Renal cortex interstitium (tissue), 15 donors: ENCODE measurements around the gene IFNA14. TPM values are rescaled to one million over a fixed set of nuclear protein-coding genes. Genes with fewer than 3 reads are reported as not detected.
"Not testable (repeated sequence)": the region's sequence is repeated elsewhere in the genome, so short reads cannot be mapped to it uniquely, and the experiment has no call there.

Source experiments
- DNase-seq, 11 donors: peaks; one replicate each; pipeline ENCODE4 v3.0.0-alpha.2; 2013; ENCODE audit warnings: low read depth in 9 of 11, low spot score in 4 of 11; ENCODE audit errors: extremely low read depth in 1 of 11
- long read RNA-seq, 16 experiments: transcript quantifications; one replicate each; lab custom pipeline, GENCODE V29; 2026
- polyA plus RNA-seq, 3 donors: library from polyadenylated mRNA; unstranded; fragments of 120-200 nt; gene quantifications; one replicate each; pipeline ENCODE4 v1.2.1, GENCODE V29; 2013; ENCODE audit not compliant: insufficient read length in 3 of 3

Gene IFNA14
- not detected for polyA plus RNA-seq
- long read RNA-seq, donor 1 = 0 reads
- long read RNA-seq, donor 2 = 0 reads
- long read RNA-seq, donor 3 = 0 reads
- long read RNA-seq, donor 4 = 0 reads
- long read RNA-seq, donor 5 = 0 reads
- long read RNA-seq, donor 6 = 0 reads
- long read RNA-seq, donor 7 = 0 reads
- long read RNA-seq, donor 8 = 0 reads
- long read RNA-seq, donor 9 = 0 reads
- long read RNA-seq, donor 10 = 0 reads
- long read RNA-seq, donor 11 = 0 reads
- long read RNA-seq, donor 12 = 0 reads
- long read RNA-seq, donor 13 = 0 reads
- long read RNA-seq, donor 14 = 0 reads
- long read RNA-seq, donor 15 = 0 reads
- long read RNA-seq, donor 16 = 0 reads

DNA sequence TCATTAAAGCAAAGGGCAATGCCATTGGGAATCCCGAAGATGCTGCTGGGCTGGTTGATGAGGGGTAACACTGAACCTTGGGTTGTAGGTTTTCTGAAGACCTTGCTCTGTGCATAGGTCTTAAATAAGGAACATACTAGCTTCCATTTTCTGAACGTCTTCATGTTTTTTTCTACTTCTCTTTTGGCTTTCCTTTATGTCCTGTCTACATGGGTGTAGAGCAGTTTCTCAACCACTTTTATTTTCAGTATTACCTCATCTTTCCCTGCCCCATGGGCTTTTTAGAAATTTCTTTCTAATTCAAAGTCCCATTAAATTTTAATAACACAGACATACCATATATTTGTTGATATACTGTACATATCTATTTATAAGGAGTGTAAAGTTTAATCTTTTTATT lies at the start of gene IFNA14:
IFNA14 (minus strand) TSS at position 95 of the 400 bp plus-strand sequence; CDS start at position 25, 70 bp downstream.
- DNase-seq = no peak

DNA sequence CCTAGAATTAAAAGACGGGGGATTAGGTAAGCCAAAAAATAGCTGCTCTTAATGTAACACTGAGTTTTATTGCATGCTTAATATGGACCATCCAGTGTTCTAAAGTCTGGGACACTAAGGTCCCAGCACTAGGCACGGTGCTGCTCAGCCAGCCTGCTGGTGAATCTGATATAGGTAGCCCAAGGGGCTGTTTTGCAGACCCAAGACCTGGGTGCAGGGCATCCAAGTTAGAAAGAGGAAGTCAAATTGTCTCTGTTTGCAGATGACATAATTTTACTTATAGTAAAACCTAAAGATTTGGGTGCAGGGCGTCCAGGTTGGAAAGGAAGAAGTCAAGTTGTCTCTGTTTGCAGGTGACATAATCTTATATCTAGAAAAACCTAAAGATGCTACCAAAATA lies 47.5 kb upstream of the IFNA14 start:
- DNase-seq = no peak

DNA sequence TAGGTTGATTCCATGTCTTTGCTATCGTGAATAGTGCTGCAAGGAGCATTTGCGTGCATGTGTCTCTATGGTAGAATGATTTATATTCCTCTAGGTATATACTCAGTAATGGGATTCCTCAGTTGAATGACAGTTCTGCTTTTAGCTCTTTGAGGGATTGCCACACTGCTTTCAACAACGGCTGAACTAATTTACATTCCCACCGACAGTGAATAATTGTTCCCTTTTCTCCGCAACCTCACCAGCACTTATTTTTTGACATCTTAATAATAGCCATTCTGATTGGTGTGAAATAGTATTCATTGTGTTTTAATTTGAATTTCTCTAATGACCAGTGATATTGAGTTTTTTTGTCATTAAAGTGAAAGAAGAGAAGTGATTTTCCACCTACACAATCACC lies 46.9 kb upstream of the IFNA14 start:
- DNase-seq = no peak

DNA sequence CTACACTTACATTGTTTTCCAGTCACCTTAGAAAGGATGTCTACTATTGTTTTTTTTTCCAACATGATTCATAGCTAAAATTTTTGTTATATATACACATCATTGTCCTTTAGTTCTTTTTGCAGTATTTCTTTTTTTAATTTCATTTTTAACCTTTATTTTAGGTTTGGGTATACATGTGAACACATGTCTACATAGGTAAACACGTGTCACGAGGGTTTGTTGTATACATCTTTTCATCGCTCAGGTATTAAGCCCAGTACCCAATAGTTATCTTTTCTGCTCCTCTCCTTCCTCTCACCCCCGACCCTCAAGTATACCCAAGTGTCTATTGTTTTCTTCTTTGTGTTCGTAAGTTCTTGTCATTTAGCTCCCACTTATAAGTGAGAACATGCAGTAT lies 46.3 kb upstream of the IFNA14 start:
- no peak for DNase-seq

DNA sequence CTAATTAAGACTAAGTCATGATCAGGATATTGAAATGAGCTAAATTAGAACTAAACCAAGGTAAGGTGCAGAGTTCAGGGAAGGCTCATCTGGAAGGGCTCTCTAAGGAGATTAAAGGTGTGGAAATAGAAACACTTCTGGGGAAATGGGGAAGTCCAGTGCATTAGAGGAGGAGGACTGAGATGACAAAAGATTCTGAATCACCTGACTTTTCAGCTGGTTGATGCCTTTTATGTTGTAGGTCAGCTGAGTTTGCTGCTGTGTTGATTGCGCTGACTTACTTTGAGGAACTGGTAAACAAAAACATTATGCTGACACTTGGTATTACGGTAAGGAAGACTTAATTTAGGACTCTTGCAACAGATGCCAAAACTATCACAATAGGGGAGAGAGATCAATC lies 41.5 kb upstream of the IFNA14 start:
- DNase-seq = no peak

DNA sequence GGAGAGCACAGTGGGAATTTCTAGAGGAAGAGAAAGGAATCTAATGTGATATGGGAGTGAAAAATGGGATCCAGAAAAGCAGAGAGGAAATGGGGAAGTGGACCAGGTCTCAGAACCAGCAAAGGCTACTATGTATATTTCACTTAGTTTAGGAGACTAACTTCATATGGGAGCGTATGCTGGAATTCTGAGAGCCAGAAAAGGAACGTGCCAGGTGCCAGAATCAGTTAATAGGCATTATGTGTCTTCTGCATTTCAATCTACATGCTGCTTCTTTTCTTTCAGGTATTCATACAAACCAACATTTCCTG lies 28.5 kb upstream of the IFNA14 start:
- no peak for DNase-seq

DNA sequence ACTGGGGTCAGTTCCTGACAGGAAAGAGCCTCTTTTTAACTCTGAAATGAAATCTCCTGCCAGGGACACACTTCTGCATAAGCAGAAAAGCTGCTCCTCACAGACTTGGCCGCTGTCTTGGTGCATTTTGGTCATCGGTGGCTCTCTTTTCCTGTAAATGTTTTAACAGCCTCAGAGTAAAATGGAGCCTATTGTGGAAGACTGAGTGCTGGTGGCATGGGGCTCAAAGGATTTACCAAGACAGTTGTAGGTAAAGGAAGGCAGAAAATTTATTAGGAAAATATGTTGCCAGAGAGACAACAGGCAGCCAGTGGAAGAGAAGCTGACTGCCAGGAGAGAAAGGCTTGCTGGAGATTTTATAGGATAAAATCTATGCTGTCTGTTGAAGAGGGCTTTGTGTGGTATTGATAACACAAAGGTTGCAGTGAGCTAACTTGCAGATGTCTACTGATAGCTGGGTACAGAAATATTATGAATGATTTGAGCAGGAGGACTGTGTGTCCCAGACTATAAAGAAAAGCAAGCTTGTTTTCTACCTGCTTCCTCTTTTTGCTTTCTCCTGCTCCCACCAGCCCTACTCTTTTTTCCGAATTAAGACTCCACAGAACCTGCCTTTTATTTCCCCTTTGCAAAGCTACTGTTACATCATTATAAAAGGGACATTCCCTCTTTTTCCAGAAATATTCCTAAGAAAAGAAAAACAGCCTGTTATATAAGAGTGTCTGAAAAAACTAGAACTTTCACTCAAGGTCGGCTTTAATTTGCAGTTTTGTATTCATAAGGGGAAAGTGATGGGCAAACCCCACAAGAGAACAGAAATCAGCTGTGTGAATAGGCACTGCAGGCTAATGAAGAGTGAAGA lies 27.9 kb upstream of the IFNA14 start:
- DNase-seq = no peak

DNA sequence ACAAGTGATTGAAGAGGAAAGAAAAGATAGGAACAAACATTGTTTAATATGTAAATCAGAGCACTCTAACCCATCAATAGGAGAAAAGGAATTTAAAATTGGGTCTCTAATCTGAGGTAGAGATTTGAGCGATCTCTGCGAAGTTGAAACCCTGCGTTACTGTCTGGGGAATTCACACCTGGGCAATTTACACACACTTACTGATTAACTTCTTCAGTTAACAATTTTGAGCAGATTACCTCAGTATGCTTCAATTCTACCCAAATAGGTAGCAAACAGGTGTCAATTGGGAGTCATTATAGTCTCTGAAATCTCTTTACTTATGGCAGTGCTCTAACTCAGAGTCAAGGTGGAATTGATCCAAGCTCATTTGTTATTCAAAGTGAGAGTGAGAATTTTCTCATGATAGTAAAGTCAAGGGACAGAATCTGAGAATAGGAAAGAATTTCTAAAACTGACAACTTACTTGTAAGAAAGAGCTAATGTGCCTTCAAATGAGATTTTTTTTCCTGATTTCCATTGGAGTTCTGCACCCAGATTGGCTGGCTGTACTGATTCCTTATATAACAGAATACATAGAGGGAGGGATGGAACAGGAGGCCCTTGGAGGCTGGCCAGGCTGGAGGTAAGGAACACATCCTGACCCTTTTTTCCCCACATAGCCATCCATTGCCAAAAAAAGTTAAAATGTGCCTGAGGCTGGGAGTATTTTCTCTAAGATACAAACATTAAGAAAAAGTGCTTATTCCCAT lies 27.1 kb upstream of the IFNA14 start:
- no peak for DNase-seq

DNA sequence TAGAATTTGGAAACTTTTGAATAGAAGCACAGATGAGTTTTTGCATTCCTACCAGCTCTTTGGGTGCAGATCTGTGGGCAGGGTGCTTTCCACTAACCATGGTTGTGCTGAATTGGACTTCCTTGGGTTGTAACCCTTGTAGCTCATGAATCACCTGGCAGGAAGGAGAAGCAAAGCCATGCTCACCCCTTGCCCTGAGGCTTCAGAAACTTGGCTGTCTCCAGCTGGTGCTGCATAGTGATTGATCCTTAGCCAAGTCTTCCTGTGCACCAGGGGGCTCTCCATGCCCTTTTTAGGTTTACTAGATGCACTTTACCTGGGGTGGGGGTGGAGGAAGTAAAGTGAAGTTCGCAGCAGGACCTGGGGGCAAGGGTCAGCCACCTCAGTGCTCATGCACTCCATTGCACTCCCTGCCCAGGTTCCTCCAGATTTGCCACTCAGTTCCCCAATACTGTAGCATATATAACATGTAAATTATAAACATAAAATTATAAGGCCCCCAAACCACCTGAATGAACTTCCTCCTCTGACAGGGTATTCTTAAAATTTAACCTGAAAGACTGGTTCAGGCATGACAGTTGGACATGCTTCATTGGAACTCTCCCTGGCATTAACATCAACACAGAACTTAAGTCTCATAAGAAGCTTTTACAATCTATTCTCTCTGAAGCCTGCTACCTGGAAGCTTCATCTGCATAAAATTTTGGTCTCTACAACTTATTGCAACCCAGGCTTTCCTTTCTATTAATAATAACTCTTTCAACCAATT lies 25.8 kb upstream of the IFNA14 start:
- no peak for DNase-seq

DNA sequence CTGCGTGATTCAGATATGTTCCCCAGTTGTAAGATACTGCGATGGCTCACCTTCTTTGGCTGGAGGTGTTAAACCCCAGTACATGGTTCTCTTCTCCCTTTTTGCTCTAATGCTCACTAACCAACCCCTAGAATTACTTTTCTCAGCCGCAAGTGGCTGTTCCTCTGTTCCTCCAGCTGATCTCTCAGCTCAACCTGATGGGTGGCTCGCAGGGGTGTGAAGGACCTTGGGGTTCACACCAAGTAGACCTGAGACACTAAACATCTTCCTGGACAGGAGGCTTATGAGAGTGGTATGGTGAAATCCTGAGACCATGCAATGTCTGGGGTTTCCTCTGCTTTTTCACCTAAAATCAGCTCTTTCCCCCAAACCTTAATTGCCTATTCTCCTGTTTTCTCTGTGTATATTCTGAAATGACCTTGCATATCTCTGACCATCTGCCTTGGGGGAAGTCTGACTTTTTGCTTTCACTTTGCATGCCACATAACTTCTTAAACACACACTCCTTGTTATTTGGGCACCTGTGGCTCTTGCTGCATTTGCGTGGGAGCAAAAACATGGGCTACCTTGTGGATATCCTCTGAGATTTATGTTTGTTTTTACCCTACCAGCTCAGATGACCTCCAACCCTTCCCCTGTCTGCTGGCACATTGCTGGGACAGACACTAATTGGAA lies 15.9 kb upstream of the IFNA14 start:
- peak in 1 of 11 donors; percentile 2 for DNase-seq

DNA sequence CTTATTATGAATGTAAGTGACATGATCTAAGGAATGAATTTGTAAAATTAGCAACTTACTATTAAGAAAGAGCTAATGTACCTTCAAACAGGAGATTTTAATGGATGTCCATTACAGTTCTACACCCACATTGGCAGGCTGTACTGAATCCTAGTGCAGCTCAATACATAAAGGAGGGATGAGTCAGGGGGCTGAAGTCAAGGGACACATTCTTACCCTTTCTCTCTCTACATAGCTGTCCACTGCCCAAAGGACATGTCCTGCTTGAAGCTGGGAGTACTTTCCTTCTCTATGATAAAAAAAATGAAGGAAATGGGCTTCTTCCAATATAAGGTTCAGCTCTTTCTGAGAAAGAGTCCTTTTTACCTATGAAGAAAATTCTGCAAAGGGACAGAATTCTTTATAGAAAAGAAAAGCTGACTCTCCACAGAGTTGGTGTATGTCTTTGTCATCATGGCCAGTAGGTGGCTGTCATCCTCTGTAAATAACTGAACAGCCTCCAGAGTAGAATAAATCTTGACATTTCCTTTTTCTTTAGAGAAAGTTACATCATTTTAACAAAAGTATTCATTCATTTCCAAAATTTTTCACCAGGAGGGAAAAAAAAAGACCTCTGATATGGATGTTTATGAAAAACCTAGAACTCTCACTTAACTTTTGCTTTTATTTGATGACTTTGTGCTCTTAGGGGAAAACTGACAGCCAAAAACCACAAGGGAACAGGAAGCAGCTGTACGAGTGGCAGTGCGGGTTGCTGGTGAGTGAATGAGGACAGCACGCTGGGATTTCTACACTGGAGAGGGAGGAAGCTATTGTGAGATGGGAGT lies 13.1 kb upstream of the IFNA14 start:
- peak in 5 of 11 donors; percentile 4 to 14 (median 11) for DNase-seq

DNA sequence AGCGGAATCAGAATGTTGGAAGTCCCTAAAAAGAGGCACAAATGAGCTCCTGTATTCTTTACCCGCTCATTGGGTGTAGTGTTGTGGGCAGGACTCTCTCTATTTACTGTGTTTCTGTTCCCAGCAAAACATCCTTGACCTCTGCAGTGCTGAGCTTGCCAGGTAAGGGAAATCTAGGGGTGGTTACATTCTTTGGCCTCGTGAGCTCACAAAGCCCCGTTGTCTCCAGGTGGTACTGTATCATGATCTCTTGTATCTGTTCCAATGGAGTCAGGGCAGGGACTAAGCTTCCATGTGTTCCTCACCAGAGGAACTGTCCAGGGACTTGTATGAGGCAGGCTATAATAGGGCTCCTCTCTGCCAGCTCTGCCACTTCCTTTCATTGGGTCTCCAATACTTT lies 11.8 kb upstream of the IFNA14 start:
- no peak for DNase-seq

DNA sequence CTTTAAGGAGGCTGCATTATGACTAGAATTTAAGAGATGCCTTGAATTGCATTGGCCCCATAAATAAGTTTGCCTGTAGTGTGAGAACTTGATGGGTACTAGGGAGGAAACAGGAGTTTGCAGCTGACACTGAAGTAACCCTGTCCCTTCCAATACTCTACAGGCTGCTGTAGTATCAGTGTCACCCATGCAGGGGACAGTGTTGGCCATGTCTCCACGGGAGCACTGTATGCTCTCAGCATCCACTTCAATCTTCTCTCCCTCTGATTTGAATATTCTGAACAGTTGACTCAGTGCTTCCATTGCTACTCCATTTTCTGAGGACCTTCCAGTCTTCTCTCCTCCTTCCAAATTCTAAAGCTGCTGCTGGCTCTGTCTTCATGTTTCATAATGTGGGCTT lies 11.4 kb upstream of the IFNA14 start:
- no peak for DNase-seq

DNA sequence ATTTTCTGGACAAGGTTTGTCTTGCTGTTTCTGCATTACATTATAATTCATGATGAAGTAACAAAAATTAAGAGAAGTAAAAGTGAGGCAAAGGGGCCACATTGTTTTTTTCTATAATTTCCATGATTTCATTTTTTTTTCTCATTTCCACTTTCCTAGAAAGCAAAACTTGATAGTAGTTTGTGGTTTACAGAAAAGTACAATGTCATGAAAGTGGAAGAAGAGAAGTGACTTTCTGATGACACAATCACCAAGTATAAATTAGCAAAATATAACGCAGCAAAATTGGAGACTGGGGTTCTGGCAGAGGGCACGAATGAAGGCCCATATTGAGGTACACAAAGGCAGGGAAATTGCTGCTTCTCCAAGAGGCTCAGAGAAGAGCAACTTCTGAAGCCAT lies 5.0 kb upstream of the IFNA14 start:
- DNase-seq = no peak

DNA sequence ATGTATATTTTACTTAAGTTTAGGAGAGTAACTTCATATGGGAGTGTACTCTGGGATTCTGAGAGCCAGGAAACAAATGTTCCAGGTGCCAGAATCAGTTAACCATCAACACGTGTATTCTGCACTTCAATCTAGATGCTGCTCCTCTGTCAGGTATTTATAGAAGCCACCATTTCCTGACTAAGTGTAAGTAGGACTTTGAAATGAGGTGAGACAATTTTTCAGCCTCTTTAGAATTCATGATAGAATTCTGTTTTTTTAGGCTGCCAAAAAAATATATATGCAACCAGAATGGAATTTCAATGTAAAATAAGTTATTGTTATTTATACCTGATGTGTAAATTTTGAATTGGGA lies 3.5 kb downstream of the IFNA14 start:
- DNase-seq = not testable (repeated sequence)

DNA sequence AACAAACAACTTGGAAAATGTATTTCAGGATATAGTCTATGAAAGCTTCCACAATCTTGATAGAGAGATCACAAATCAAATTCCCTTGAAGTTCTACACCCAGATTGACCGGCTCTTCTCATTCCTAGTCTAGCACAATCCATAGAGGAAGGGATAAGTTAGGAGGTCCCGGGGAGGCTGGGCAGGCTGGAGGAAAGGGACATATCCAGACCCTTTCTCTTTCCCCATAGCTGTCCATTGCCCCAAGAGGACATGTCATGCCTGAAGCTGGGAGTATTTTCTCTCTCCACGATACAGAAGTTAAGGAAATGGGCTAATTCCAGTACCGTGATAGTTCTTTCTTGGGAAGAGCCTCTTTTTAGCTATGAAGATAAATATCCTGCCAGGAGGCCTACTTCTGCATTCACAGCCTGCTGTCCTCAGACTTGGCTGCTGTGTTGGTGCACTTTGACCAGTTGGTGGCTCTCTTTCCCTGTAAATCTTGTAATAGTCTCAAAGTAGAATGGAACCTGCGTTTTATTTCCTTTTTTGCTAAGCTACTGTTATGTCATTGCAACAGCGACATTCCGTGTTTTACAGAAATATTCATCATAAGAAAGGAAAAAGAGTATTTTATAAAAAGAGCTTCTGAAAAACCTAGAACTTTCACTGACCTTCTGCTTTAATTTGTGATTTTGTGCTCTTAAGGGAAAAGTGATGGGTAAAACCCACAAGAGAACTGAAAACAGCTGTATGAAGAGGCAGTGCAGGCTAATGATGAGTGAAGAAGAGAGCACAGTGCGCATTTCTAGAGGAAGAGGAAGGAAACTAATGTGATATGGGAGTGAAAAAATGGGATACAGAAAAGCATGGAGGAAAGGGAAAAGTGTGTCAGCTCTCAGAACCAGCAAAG lies 4.1 kb downstream of the IFNA14 start:
- DNase-seq = peak in 5 of 11 donors; percentile 3 to 14 (median 7)

DNA sequence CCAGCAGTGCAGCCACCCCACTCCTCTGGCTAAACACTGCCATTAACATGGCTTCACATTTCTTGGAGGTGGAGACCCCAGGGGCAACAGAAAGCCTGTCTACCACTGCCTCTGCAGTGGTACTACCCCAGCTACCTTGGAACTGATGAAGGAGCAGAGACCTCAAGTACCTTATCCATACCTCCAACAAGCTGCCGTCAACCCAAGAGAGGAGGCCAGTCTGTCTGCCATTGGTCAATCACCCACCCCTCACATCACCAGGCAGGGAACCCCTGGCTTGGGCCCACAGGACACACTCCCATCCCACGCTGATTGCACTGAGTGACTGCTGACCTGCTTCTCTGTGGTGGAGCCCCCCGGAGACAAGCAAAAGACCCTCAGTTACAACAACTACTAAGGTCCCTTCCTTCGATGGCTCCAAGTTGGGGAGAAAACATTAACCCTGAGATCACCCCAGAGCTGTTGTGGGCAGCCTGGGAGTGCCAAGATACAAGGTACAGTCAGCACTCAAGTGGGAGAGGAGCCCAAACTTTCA lies 5.6 kb downstream of the IFNA14 start:
- DNase-seq = no peak
